COLO668 (cell line): ENCODE measurements around the gene UBR1.

Source experiments
- DNase-seq: peaks from one replicate; lab custom pipeline; 2025; ENCODE audit not compliant: unreplicated experiment; lab: John Stamatoyannopoulos, UW

The UBR1 gene

GRCh38 chr15:43107751-43108150 lies 1.9 kb upstream of the UBR1 start:
- DNase-seq, result no peak

GRCh38 chr15:43106486-43106829 lies 620 bp upstream of the UBR1 start:
- no peak for DNase-seq

GRCh38 chr15:43105077-43105736 lies 631 bp downstream of the UBR1 start:
- DNase-seq, result peak; percentile 32

- DNase-seq, result no peak
These were observed 1.4 kb downstream of the UBR1 start for GRCh38 chr15:43104426-43104825.

- no peak for DNase-seq
These were observed 1.9 kb downstream of the UBR1 start for GRCh38 chr15:43103907-43104306.

- DNase-seq, result no peak
These were observed 3.7 kb downstream of the UBR1 start for GRCh38 chr15:43102187-43102586.

- DNase-seq, result no peak
These were observed 4.9 kb downstream of the UBR1 start for GRCh38 chr15:43100971-43101370.

GRCh38 chr15:43099105-43099845 lies 6.6 kb downstream of the UBR1 start:
- no peak for DNase-seq

- DNase-seq, result no peak
These were observed 9.4 kb downstream of the UBR1 start for GRCh38 chr15:43096411-43096810.

GRCh38 chr15:43095708-43096347 lies 10.0 kb downstream of the UBR1 start:
- no peak for DNase-seq

- no peak for DNase-seq
These were observed 10.6 kb downstream of the UBR1 start for GRCh38 chr15:43095243-43095642.

- no peak for DNase-seq
These were observed 11.3 kb downstream of the UBR1 start for GRCh38 chr15:43094416-43095030.

GRCh38 chr15:43093026-43093425 lies 12.8 kb downstream of the UBR1 start:
- DNase-seq, result no peak

GRCh38 chr15:43091859-43092258 lies 14.0 kb downstream of the UBR1 start:
- no peak for DNase-seq

GRCh38 chr15:43086551-43086950 lies 19.3 kb downstream of the UBR1 start:
- DNase-seq, result no peak

- DNase-seq, result no peak
These were observed 19.9 kb downstream of the UBR1 start for GRCh38 chr15:43085921-43086320.

GRCh38 chr15:43082509-43082908 lies 23.3 kb downstream of the UBR1 start:
- DNase-seq, result no peak

GRCh38 chr15:43081283-43081682 lies 24.6 kb downstream of the UBR1 start:
- DNase-seq, result no peak

- DNase-seq, result no peak
These were observed 34.4 kb downstream of the UBR1 start for GRCh38 chr15:43071451-43071850.

GRCh38 chr15:43070893-43071292 lies 34.9 kb downstream of the UBR1 start:
- DNase-seq, result no peak

- DNase-seq, result no peak
These were observed 35.6 kb downstream of the UBR1 start for GRCh38 chr15:43070249-43070648.
